Endothelial cell (in vitro differentiated cells): ENCODE measurements around the gene ZNF628. TPM values are rescaled to one million over a fixed set of nuclear protein-coding genes. Genes with fewer than 3 reads are reported as not detected.
"Not testable (repeated sequence)": the region's sequence is repeated elsewhere in the genome, so short reads cannot be mapped to it uniquely, and the experiment has no call there.

ENCODE experiments used
- DNase-seq: peaks from one replicate; pipeline ENCODE4 v3.0.0; 2021; ENCODE audit warnings: low spot score
- H3K27ac Mint-ChIP-seq: one replicate; pipeline ENCODE4 v1.8.0; 2021; ENCODE audit warnings: mixed read lengths, inconsistent platforms; ENCODE audit not compliant: unreplicated experiment
- H3K27me3 Mint-ChIP-seq: one replicate; pipeline ENCODE4 v1.8.0; 2021; ENCODE audit warnings: mild to moderate bottlenecking, moderate library complexity, mixed read lengths, inconsistent platforms; ENCODE audit not compliant: unreplicated experiment
- H3K36me3 Mint-ChIP-seq: one replicate; pipeline ENCODE4 v1.8.0; 2021; ENCODE audit warnings: mild to moderate bottlenecking, low read depth, mixed read lengths, inconsistent platforms; ENCODE audit not compliant: unreplicated experiment
- H3K4me1 Mint-ChIP-seq: one replicate; pipeline ENCODE4 v1.8.0; 2021; ENCODE audit warnings: mild to moderate bottlenecking, mixed read lengths, inconsistent platforms; ENCODE audit not compliant: unreplicated experiment
- H3K4me3 Mint-ChIP-seq: one replicate; pipeline ENCODE4 v1.8.0; 2021; ENCODE audit warnings: mild to moderate bottlenecking, mixed read lengths, inconsistent platforms; ENCODE audit not compliant: unreplicated experiment
- H3K9me3 Mint-ChIP-seq: one replicate; pipeline ENCODE4 v1.8.0; 2021; ENCODE audit warnings: mixed read lengths, inconsistent platforms; ENCODE audit not compliant: unreplicated experiment
- total RNA-seq: library from RNA; stranded (reverse); fragmentation: NEBNext Ultra II Directional; extraction: Animal tissue kit (Norgen Biotek cat#: 25700); gene quantifications from one replicate; pipeline ENCODE4 v1.2.1, GENCODE V29; 2021; ENCODE audit not compliant: unreplicated experiment
- TF ChIP-seq, protein P1 (sequence below): fragments of 200-600 bp; sonication (generic); IDR thresholded peaks from one replicate; pipeline ENCODE4 v1.5.0; 2021; ENCODE audit warnings: antibody characterized with exemption; ENCODE audit not compliant: unreplicated experiment

ZNF628 gene
- total RNA-seq, 1 donor from 2014 or later = 8.7 TPM

DNA sequence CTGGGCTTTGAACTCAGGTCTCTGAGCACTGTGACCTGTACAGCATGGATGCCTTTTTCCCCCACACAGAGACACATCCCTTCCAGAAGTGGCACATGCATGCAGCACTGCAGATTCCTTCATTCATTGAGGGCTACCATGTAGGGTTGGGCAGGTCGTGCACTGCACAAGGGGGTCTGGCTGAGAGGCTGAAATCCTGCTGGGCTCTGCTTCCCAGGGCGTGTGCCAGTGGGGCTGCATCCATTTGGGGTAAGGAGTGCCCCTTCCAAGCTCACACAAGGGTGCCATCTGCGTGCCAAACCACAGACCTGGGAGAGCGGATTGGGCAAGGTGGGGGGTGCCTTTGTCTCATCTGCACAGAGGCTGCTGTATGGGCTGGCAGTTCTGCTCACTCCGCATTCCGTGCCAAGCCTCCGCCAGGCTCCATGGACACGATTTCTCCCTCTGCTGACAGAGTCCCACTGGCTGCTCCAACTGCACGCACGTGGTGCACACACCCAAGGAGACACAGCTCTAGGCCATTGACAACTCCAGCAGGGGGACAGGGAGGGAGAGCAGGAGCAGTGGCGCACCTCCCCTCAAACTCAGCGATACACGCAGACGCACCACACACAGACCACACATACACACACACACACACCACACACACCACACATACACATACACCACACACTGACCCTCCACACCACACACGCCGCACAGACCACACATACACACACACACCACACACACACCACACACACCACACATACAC lies 28.8 kb upstream of the ZNF628 start:
- TF ChIP-seq, protein P1, sequence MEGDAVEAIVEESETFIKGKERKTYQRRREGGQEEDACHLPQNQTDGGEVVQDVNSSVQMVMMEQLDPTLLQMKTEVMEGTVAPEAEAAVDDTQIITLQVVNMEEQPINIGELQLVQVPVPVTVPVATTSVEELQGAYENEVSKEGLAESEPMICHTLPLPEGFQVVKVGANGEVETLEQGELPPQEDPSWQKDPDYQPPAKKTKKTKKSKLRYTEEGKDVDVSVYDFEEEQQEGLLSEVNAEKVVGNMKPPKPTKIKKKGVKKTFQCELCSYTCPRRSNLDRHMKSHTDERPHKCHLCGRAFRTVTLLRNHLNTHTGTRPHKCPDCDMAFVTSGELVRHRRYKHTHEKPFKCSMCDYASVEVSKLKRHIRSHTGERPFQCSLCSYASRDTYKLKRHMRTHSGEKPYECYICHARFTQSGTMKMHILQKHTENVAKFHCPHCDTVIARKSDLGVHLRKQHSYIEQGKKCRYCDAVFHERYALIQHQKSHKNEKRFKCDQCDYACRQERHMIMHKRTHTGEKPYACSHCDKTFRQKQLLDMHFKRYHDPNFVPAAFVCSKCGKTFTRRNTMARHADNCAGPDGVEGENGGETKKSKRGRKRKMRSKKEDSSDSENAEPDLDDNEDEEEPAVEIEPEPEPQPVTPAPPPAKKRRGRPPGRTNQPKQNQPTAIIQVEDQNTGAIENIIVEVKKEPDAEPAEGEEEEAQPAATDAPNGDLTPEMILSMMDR = no peak
- Mint-ChIP-seq H3K9me3 (peaks cover 3% of the 10 kb centered on the region), H3K4me1 (peaks cover 4% of the 10 kb centered on the region), H3K36me3 (peaks cover 4% of the 10 kb centered on the region), H3K27ac (no peak overlapping the region), H3K4me3 (no peak overlapping the region), H3K27me3 (peaks cover 34% of the 10 kb centered on the region)
- no peak for DNase-seq

DNA sequence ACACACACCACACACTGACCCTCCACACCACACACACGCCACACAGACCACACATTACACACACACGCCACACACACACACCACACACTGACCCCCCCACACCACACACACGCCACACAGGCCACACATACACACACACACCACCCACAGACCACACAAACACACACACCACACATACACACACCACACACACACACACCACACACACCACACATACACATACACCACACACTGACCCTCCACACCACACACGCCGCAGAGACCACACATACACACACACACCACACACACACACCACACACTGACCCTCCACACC lies 28.3 kb upstream of the ZNF628 start:
- not testable (repeated sequence) for H3K4me1 Mint-ChIP-seq, H3K9me3 Mint-ChIP-seq, H3K36me3 Mint-ChIP-seq, H3K4me3 Mint-ChIP-seq, DNase-seq, H3K27ac Mint-ChIP-seq
- H3K27me3 Mint-ChIP-seq = peaks cover 32% of the 10 kb centered on the region

GRCh38 chr19:55449469-55449868 lies 26.9 kb upstream of the ZNF628 start:
- TF ChIP-seq, protein P1 = no peak
- H3K4me3 Mint-ChIP-seq = no peak overlapping the region
- H3K27ac Mint-ChIP-seq = no peak overlapping the region
- peaks cover 12% of the 10 kb centered on the region for H3K36me3 Mint-ChIP-seq
- no peak for DNase-seq
- H3K4me1 Mint-ChIP-seq = peaks cover 8% of the 10 kb centered on the region
- H3K9me3 Mint-ChIP-seq = peaks cover 3% of the 10 kb centered on the region
- peaks cover 31% of the 10 kb centered on the region for H3K27me3 Mint-ChIP-seq

DNA sequence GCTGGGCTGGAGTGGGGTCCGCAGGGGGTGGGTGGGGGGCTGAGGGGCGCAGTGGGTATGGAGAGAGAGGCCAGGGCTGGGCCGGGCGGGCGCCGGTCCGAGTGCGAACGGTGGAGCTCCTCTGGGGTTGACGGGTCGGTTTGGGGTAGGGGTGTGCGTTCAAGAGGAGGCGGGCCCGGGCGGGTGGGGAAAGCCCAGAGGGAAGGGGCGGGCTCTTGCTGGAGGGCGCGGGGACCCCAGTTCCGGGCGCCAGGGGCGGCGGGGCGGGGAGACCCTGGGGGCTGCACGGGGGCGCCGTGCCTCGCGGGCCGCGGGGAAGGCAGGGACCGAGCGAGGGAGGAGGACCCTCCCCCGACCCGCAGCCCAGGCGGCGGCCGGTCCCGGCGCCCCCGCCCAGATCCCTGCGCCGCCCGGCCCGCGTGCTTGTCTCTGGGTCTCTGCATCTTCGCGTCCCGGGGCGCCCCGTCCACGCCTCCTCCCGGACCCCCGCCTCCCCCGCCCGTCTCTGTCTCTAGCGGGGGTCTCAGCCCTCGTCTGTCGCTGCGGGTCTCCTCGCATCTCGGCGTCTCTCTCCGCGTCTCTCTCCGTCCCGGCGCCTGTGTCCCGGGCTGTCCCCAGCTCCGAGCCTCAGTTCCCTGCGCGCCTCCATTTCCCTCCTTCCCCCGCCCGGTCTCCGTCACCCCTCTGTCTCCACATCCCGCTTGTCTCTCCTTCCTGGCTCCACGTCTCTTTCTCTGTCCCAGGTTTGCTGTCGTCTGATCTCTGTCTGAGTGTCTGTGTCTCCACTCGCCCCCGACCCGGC lies 25.1 kb upstream of the ZNF628 start:
- no peak for DNase-seq
- H3K36me3 Mint-ChIP-seq = peaks cover 8% of the 10 kb centered on the region
- no peak overlapping the region for H3K4me3 Mint-ChIP-seq
- H3K27ac Mint-ChIP-seq = no peak overlapping the region
- TF ChIP-seq, protein P1 = no peak
- peaks cover 23% of the 10 kb centered on the region for H3K27me3 Mint-ChIP-seq
- H3K9me3 Mint-ChIP-seq = no peaks in the 10 kb centered on the region
- peaks cover 5% of the 10 kb centered on the region for H3K4me1 Mint-ChIP-seq

GRCh38 chr19:55451965-55452748 lies 24.3 kb upstream of the ZNF628 start:
- peaks cover 8% of the 10 kb centered on the region for H3K36me3 Mint-ChIP-seq
- no peak overlapping the region for H3K4me3 Mint-ChIP-seq
- no peak for DNase-seq
- TF ChIP-seq, protein P1 = no peak
- H3K9me3 Mint-ChIP-seq = no peaks in the 10 kb centered on the region
- H3K27me3 Mint-ChIP-seq = peaks cover 25% of the 10 kb centered on the region
- H3K4me1 Mint-ChIP-seq = peaks cover 5% of the 10 kb centered on the region
- no peak overlapping the region for H3K27ac Mint-ChIP-seq
